A549 (cell line): Measurements from ENCODE around the gene FERMT1. TPM values are rescaled to one million over a fixed set of nuclear protein-coding genes. Genes with fewer than 3 reads are reported as not detected.

Experiments
- ATAC-seq, 2 experiments: fragments of 200-7000 bp in 1 of 2; fragments of >200 bp in 1 of 2; cut with Nextera tagmentation in 1 of 2; cut with Tn5 transposase in 1 of 2; 3 replicates each; pipeline versions ENCODE4 v1.8.0 to v1.9.1; 2018 to 2020; ENCODE audit warnings: mild to moderate bottlenecking in 1 of 2, moderate library complexity in 1 of 2
- CTCF ChIA-PET: fragments of 300-600 bp; sonication (Branson Sonifier 250); formaldehyde crosslinking; extraction: SDS; loops from one replicate; lab custom pipeline; 2021; ENCODE audit warnings: antibody characterized with exemption, inconsistent platforms; lab: Yijun Ruan, JAX
- POLR2A ChIA-PET: fragments of 350-600 bp; formaldehyde crosslinking; extraction: SDS; loops from one replicate; lab custom pipeline; 2021; ENCODE audit warnings: antibody characterized with exemption, inconsistent platforms; lab: Yijun Ruan, JAX
- DNase-seq, 2 experiments: peaks; one replicate each; pipeline versions ENCODE4 v3.0.0 to v3.0.0-alpha.2; 2011 to 2016; ENCODE audit warnings: low read depth in 1 of 2, low spot score in 1 of 2
- FAIRE-seq: peaks from 2 replicates; lab custom pipeline; 2011; peaks lifted over from hg19 to GRCh38; lab: Jason Lieb, UNC
- H3K27ac ChIP-seq, 2 experiments: fragments of >200 bp; sonication (Bioruptor Twin); formaldehyde crosslinking; 3 replicates each; pipeline ENCODE4 v1.5.1; 2016 to 2017
- H3K4me1 ChIP-seq: fragments of >200 bp; sonication (Bioruptor Twin); formaldehyde crosslinking; 3 replicates; pipeline ENCODE4 v1.6.1; 2016
- H3K4me2 ChIP-seq: fragments of >200 bp; sonication (Bioruptor Twin); formaldehyde crosslinking; 3 replicates; pipeline ENCODE4 v1.6.1; 2016
- H3K4me3 ChIP-seq: fragments of >200 bp; sonication (Bioruptor Twin); formaldehyde crosslinking; 3 replicates; pipeline ENCODE4 v1.5.1; 2016
- H3K9me3 ChIP-seq: fragments of >200 bp; sonication (Bioruptor Twin); formaldehyde crosslinking; 3 replicates; pipeline ENCODE4 v1.6.1; 2016
- CBX8 ChIP-seq: fragments of 200-600 bp; sonication (generic); IDR thresholded peaks from 2 replicates; pipeline ENCODE4 v1.6.1; 2016
- CEBPB ChIP-seq, 2 experiments: fragments of >200 bp in 1 of 2; sonication (Bioruptor Twin) in 1 of 2; formaldehyde crosslinking in 1 of 2; IDR thresholded peaks; 2 replicates each; pipeline ENCODE4 v1.6.1; 2012 to 2016
- CHD2 ChIP-seq: fragments of 150-350 bp; IDR thresholded peaks from 2 replicates; pipeline ENCODE4 v1.6.1; 2014; ENCODE audit warnings: low read length; ENCODE audit not compliant: partially characterized antibody
- CHD4 ChIP-seq: fragments of 200-600 bp; sonication (generic); IDR thresholded peaks from 2 replicates; pipeline ENCODE4 v1.6.1; 2016; ENCODE audit warnings: antibody characterized with exemption, mild to moderate bottlenecking, borderline replicate concordance
- EHMT2 ChIP-seq: fragments of 200-600 bp; sonication (generic); IDR thresholded peaks from 2 replicates; pipeline ENCODE4 v1.6.1; 2016; ENCODE audit warnings: antibody characterized with exemption, low read depth, mild to moderate bottlenecking, moderate library complexity
- EP300 ChIP-seq, 2 experiments: fragments of >200 bp; sonication (Bioruptor Twin); formaldehyde crosslinking; IDR thresholded peaks; 2 replicates in 1 of 2; 3 replicates in 1 of 2; pipeline ENCODE4 v1.6.1; 2016 to 2017
- ESRRA ChIP-seq: fragments of 150-350 bp; IDR thresholded peaks from 2 replicates; pipeline ENCODE4 v1.6.1; 2014; ENCODE audit warnings: mild to moderate bottlenecking, low read length, borderline replicate concordance
- FOSL2 ChIP-seq, 2 experiments: fragments of 450-650 bp in 1 of 2; fragments of >200 bp in 1 of 2; sonication (Bioruptor Twin) in 1 of 2; formaldehyde crosslinking; IDR thresholded peaks; 2 replicates each; pipeline versions ENCODE4 v1.5.0 to v1.6.1; 2016 to 2020; ENCODE audit warnings: mild to moderate bottlenecking in 1 of 2, moderate library complexity in 1 of 2
- GATA3 ChIP-seq: IDR thresholded peaks from 2 replicates; pipeline ENCODE4 v1.6.1; 2012; ENCODE audit warnings: borderline replicate concordance
- HDAC2 ChIP-seq: fragments of 200-600 bp; sonication (generic); IDR thresholded peaks from 2 replicates; pipeline ENCODE4 v1.6.1; 2016
- HEYL ChIP-seq: fragments of 250-450 bp; sonication (Bioruptor Pico); IDR thresholded peaks from 2 replicates; pipeline ENCODE4 v1.8.0; 2021; ENCODE audit warnings: mild to moderate bottlenecking, moderate library complexity
- HOXA7 ChIP-seq: fragments of 250-450 bp; sonication (Bioruptor Pico); IDR thresholded peaks from 2 replicates; pipeline ENCODE4 v1.5.0; 2020; ENCODE audit warnings: mild to moderate bottlenecking, moderate library complexity
- JUN ChIP-seq, 2 experiments: fragments of >200 bp; sonication (Bioruptor Twin); formaldehyde crosslinking; IDR thresholded peaks; 2 replicates in 1 of 2; 3 replicates in 1 of 2; pipeline ENCODE4 v1.6.1; 2016 to 2017
- JUNB ChIP-seq: fragments of >200 bp; sonication (Bioruptor Twin); formaldehyde crosslinking; IDR thresholded peaks from 2 replicates; pipeline ENCODE4 v1.6.1; 2016
- MYC ChIP-seq: IDR thresholded peaks from 2 replicates; pipeline ENCODE4 v1.6.1; 2012; ENCODE audit warnings: mild to moderate bottlenecking, inconsistent platforms, low read length, improper control_type of control experiment, borderline replicate concordance
- NFE2L2 ChIP-seq: fragments of 150-350 bp; conservative IDR thresholded peaks from 2 replicates; pipeline ENCODE4 v1.6.1; 2014; ENCODE audit warnings: low read length
- RAD21 ChIP-seq, 2 experiments: fragments of >200 bp in 1 of 2; sonication (Bioruptor Twin) in 1 of 2; formaldehyde crosslinking in 1 of 2; IDR thresholded peaks in 1 of 2; conservative IDR thresholded peaks in 1 of 2; 2 replicates in 1 of 2; 3 replicates in 1 of 2; pipeline ENCODE4 v1.6.1; 2012 to 2018; ENCODE audit warnings: inconsistent platforms in 1 of 2
- RARB ChIP-seq: fragments of 250-450 bp; sonication (Bioruptor Pico); IDR thresholded peaks from 2 replicates; pipeline ENCODE4 v1.8.0; 2021; ENCODE audit warnings: mild to moderate bottlenecking, moderate library complexity
- RCOR1 ChIP-seq: fragments of 150-350 bp; IDR thresholded peaks from 2 replicates; pipeline ENCODE4 v1.6.1; 2014; ENCODE audit warnings: antibody characterized with exemption, low read length, low read depth
- RFX5 ChIP-seq: fragments of 450-650 bp; IDR thresholded peaks from 2 replicates; pipeline ENCODE4 v1.7.1; 2014; ENCODE audit warnings: antibody characterized with exemption, mild to moderate bottlenecking, moderate library complexity
- SMC3 ChIP-seq: fragments of >200 bp; sonication (Bioruptor Twin); formaldehyde crosslinking; IDR thresholded peaks from 3 replicates; pipeline ENCODE4 v1.6.1; 2018; ENCODE audit warnings: inconsistent platforms
- SREBF2 ChIP-seq: fragments of 450-650 bp; IDR thresholded peaks from 2 replicates; pipeline ENCODE4 v1.6.1; 2014; ENCODE audit warnings: mild to moderate bottlenecking, moderate library complexity
- ZC3H11A ChIP-seq: fragments of 450-650 bp; IDR thresholded peaks from 2 replicates; pipeline ENCODE4 v1.6.1; 2014; ENCODE audit warnings: antibody characterized with exemption, mild to moderate bottlenecking
- ZNF302 ChIP-seq: fragments of 250-450 bp; sonication (Bioruptor Pico); IDR thresholded peaks from 2 replicates; pipeline ENCODE4 v1.9.0; 2021; ENCODE audit warnings: inconsistent platforms, mild to moderate bottlenecking, moderate library complexity
- WGBS: methylation state at CpG from one replicate; pipeline ENCODE4 v1.1.6; 2017; ENCODE audit errors: missing lambda C conversion rate; 5-methylcytosine and 5-hydroxymethylcytosine counted together
- polyA plus RNA-seq, 4 experiments: library from polyadenylated mRNA; depleted of rRNA in 3 of 4; stranded (reverse); fragments of >200 nt; fragmentation: RNase III in 1 of 4; extraction: RNeasy Plus Mini Kit Qiagen cat#74134 plus additional on column Dnase treatment in 1 of 4; gene quantifications; 2 replicates in 3 of 4; 3 replicates in 1 of 4; pipeline ENCODE4 v1.2.3, GENCODE V29; 2011 to 2017
- TF ChIP-seq, protein P1 (sequence below): fragments of >200 bp; sonication (Bioruptor Twin); formaldehyde crosslinking; IDR thresholded peaks from 3 replicates; pipeline ENCODE4 v1.6.1; 2016
- TF ChIP-seq, protein P2 (sequence below): fragments of 250-450 bp; sonication (Bioruptor Pico); IDR thresholded peaks from 2 replicates; pipeline ENCODE4 v1.5.0; 2021; ENCODE audit warnings: mild to moderate bottlenecking, moderate library complexity, borderline replicate concordance
- TF ChIP-seq, protein P3 (sequence below): IDR thresholded peaks from 2 replicates; pipeline ENCODE4 v1.6.1; 2012
- TF ChIP-seq, protein P4 (sequence below): fragments of >200 bp; sonication (Bioruptor Twin); formaldehyde crosslinking; IDR thresholded peaks from 3 replicates; pipeline ENCODE4 v1.5.1; 2016

FERMT1 gene
- polyA plus RNA-seq, 2 of the 4 experiments (the other 2 are of a cell fraction) = 12.7 to 19.1 TPM

DNA sequence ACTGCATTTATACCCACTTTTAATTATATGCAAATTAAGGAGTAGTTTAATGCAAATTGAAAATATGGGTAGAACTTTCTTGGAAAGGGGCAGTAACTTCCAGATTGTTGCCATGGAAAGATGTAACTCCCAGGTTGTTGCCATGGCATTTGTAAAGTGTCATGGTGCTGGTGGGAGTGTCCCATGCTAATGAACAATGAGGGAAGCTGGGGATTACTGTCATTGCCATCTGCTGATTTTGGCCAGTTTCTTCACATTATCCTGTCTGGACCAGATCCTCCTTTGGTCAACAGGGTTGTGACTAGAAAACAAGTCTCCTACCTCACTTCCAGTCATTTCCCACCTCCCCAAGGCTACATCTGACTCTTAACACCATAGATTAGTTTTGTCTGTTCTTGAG, 45.4 kb upstream of the FERMT1 start:
- CTCF ChIA-PET = no interaction called here
- ATAC-seq (no peak), DNase-seq (no peak)
- no peak overlapping the region for H3K4me3 ChIP-seq
- TF ChIP-seq SREBF2 (no peak), GATA3 (no peak), FOSL2 (IDR thresholded peaks at IDR 0.05) (no peak), FOSL2 (CRISPR knock-in tag; IDR thresholded peaks at IDR 0.05) (no peak), MYC (no peak), CHD4 (no peak), RAD21 (conservative IDR thresholded peaks at IDR 0.05 in 1 of 2, IDR thresholded peaks at IDR 0.05 in 1 of 2) (no peak), NFE2L2 (no peak), CEBPB (IDR thresholded peaks at IDR 0.05) (no peak), HDAC2 (no peak), RFX5 (no peak), CHD2 (no peak), EHMT2 (no peak), RARB (CRISPR knock-in tag) (no peak), ESRRA (no peak)
- TF ChIP-seq, protein P1, sequence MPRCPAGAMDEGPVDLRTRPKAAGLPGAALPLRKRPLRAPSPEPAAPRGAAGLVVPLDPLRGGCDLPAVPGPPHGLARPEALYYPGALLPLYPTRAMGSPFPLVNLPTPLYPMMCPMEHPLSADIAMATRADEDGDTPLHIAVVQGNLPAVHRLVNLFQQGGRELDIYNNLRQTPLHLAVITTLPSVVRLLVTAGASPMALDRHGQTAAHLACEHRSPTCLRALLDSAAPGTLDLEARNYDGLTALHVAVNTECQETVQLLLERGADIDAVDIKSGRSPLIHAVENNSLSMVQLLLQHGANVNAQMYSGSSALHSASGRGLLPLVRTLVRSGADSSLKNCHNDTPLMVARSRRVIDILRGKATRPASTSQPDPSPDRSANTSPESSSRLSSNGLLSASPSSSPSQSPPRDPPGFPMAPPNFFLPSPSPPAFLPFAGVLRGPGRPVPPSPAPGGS = no peak
- TF ChIP-seq, protein P2, sequence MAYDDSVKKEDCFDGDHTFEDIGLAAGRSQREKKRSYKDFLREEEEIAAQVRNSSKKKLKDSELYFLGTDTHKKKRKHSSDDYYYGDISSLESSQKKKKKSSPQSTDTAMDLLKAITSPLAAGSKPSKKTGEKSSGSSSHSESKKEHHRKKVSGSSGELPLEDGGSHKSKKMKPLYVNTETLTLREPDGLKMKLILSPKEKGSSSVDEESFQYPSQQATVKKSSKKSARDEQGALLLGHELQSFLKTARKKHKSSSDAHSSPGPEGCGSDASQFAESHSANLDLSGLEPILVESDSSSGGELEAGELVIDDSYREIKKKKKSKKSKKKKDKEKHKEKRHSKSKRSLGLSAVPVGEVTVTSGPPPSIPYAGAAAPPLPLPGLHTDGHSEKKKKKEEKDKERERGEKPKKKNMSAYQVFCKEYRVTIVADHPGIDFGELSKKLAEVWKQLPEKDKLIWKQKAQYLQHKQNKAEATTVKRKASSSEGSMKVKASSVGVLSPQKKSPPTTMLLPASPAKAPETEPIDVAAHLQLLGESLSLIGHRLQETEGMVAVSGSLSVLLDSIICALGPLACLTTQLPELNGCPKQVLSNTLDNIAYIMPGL (CRISPR knock-in tag) = no peak
- TF ChIP-seq, all 56 proteins: peak for 0
- Histone ChIP-seq H3K27ac (no peak overlapping the region), H3K9me3 (no peaks in the 10 kb centered on the region), H3K4me1 (peaks cover 16% of the 10 kb centered on the region; the same call in 2 of the 3 replicates), H3K4me2 (no peak overlapping the region)
- FAIRE-seq = no peak
- POLR2A ChIA-PET = no interaction called here

DNA sequence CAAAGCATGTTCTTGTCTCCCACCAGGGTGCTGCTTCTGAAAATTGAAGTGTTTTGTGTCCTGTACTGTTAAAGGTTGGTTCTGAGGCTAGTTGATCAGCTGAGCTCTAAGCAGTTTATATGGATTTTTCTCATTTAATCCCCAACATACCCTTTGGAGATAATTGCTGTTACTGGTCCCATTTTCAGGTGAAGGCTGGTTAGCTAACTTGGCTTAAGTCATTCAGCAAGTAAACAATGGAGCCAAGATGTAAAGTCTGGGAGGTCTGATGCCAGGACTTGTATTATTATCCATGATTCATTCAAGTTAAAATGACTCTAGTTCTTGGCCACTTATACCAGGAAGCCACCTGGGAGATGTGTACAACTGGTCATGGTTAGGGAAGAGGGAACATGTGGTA, 42.5 kb upstream of the FERMT1 start:
- no peak for TF ChIP-seq ZC3H11A
- FAIRE-seq = no peak
- H3K4me1 ChIP-seq = peaks cover 16% of the 10 kb centered on the region; the same call in 2 of the 3 replicates
- ChIA-PET CTCF (interaction anchor here (0.6 kb wide), 1 partner anchor 649 kb away, joined by 3 read pairs; no protein-coding TSS in a partner anchor), POLR2A (no interaction called here)
- H3K4me3 ChIP-seq = no peak overlapping the region
- peak overlapping the region; percentile 52 to 53; a peak in 4 of 6 replicates for H3K27ac ChIP-seq
- ATAC-seq = no peak
- H3K4me2 ChIP-seq = peak overlapping the region; percentile 37
- DNase-seq = no peak
- no peaks in the 10 kb centered on the region for H3K9me3 ChIP-seq

DNA sequence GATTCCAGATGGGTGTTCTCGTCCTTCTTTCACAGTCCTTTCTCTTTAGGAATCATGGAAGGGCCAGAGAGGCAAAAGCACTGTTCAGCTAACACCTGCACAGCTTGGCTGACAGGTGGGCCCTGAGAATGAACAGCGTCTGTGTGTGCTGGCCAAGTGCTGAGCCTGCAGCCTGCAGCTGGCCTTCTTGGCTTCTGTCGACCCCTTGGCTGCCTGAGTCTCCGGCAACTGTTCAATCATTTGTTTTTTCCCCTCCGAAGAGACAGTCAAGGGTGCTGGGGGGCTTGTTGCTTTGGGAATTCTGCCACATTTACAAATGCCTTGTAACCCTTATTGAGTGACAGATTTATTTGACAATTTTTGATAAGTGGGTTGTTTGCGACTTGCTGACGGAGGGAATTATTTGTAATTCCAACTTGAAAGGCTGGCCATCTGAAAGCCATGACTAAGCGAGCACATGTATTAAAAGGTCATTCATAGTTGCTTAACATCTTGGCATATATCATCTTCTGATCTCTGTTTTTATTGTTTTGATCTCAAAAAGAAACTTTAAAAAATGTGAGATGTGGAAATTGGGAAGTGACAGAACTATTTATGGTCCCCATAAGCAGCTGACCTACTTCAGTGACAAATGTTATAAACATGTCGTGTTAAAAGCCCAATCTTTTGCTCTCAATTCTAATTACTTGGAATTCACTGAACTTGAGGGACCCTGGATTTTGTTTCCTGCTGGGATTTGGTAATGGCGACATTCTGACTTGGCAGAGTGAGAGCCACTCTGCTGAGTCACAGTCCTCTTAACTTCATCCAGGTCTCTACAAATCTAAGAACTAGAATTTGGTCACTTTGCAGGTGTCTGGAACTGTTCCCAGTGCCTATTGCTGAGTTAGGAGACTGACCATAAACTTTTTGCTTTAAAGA, 41.9 kb upstream of the FERMT1 start:
- WGBS = 31% methylated on average over 10 of the region's 10 CpGs
- CTCF ChIA-PET = interaction anchor here (0.6 kb wide), 1 partner anchor 649 kb away, joined by 3 read pairs; no protein-coding TSS in a partner anchor
- ATAC-seq (no peak), FAIRE-seq (peak; percentile 13), DNase-seq (no peak)
- POLR2A ChIA-PET = no interaction called here
- Histone ChIP-seq H3K4me2 (peak overlapping the region; percentile 37), H3K9me3 (no peaks in the 10 kb centered on the region), H3K4me3 (no peak overlapping the region), H3K4me1 (peaks cover 16% of the 10 kb centered on the region; the same call in 2 of the 3 replicates), H3K27ac (peak overlapping the region; percentile 52 to 53; a peak in 5 of 6 replicates)
- TF ChIP-seq JUNB = peak; percentile 42; the same call in 1 of the 2 replicates
- TF ChIP-seq HEYL (CRISPR knock-in tag) = no peak
- no peak for TF ChIP-seq CBX8
- TF ChIP-seq SMC3 = no peak
- 0 out of 4 replicates have a peak, but pooled peaks of 1 of the 2 experiments have one; percentile 38 for TF ChIP-seq CEBPB (IDR thresholded peaks at IDR 0.05)
- no peak for TF ChIP-seq ZNF302 (CRISPR knock-in tag)
- TF ChIP-seq, protein P3, sequence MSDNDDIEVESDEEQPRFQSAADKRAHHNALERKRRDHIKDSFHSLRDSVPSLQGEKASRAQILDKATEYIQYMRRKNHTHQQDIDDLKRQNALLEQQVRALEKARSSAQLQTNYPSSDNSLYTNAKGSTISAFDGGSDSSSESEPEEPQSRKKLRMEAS = no peak
- TF ChIP-seq, protein P4, sequence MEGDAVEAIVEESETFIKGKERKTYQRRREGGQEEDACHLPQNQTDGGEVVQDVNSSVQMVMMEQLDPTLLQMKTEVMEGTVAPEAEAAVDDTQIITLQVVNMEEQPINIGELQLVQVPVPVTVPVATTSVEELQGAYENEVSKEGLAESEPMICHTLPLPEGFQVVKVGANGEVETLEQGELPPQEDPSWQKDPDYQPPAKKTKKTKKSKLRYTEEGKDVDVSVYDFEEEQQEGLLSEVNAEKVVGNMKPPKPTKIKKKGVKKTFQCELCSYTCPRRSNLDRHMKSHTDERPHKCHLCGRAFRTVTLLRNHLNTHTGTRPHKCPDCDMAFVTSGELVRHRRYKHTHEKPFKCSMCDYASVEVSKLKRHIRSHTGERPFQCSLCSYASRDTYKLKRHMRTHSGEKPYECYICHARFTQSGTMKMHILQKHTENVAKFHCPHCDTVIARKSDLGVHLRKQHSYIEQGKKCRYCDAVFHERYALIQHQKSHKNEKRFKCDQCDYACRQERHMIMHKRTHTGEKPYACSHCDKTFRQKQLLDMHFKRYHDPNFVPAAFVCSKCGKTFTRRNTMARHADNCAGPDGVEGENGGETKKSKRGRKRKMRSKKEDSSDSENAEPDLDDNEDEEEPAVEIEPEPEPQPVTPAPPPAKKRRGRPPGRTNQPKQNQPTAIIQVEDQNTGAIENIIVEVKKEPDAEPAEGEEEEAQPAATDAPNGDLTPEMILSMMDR = no peak
- TF ChIP-seq, protein P1 = no peak
- no peak for TF ChIP-seq RCOR1
- TF ChIP-seq EP300 (IDR thresholded peaks at IDR 0.05) = peak; percentile 29 to 78; a peak in 4 of 5 replicates
- peak in 1 of 2 experiments; percentile 44; a peak in 2 of 5 replicates for TF ChIP-seq JUN (IDR thresholded peaks at IDR 0.05)
- no peak for TF ChIP-seq HOXA7 (CRISPR knock-in tag)
